Measurements from ENCODE around the gene RPS21. TPM values are rescaled to one million over a fixed set of nuclear protein-coding genes. Genes with fewer than 3 reads are reported as not detected.

RPS21 gene
- total and polyA plus RNA-seq, 12 donors: 438 to 4,794 (median 1,602) TPM

DNA sequence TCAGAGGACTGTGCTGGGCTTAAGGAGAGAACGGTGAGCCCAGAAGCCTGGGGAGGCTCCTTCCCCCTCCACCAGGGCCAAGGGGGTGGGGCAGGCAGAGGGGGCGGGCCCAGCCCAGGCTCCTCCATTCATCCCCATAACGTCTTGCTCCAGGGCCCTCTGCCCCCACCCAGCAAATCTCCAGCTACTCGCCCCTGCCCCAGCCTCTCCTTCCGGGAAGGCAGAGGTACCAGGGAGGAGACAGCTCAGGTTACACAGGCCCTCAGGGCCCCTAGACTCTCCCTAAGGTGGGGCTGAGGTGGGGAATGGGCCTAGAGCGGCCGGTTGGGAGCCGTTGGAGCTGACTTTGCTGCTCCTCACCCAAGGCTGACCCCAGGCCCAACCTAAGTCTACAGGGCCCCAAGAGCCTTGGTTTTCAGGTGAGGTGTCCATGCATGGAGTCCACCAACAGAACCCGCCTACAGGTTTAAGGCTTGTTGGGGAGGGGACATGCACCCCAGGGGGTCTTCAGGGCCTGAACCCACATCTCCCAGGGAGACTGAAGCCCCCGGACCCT, 21.0 kb upstream of the RPS21 start:
- Histone ChIP-seq H3K4me3 (peak overlapping the region in 2 of 4 donors; percentile 64 to 99), H3K27ac (peak overlapping the region; percentile 80 to 94 (median 90)), H3K27me3 (no peaks in the 10 kb centered on the region), H3K9me3 (replicated peaks in 1 of 3) (no peaks in the 10 kb centered on the region), H3K4me1 (replicated peaks in 1 of 2) (peaks cover 63% of the 10 kb centered on the region in 2 donors), H3K36me3 (replicated peaks in 1 of 2) (peaks cover 0 to 4% of the 10 kb centered on the region in 2 donors)
- DNase-seq: peak in 4 of 7 donors; percentile 51 to 68 (median 52)
- WGBS, 4 donors: 27 to 32% (median 29%) methylated on average over 5 to 10 of the region's 10 CpGs
- intact Hi-C loops (cut with DNase I): loop anchor here in 1 of 2 donors (5.0 kb wide), 1 partner anchor 64 kb away; the partner anchor contains the start of gene ADRM1
- TF ChIP-seq, protein P1, sequence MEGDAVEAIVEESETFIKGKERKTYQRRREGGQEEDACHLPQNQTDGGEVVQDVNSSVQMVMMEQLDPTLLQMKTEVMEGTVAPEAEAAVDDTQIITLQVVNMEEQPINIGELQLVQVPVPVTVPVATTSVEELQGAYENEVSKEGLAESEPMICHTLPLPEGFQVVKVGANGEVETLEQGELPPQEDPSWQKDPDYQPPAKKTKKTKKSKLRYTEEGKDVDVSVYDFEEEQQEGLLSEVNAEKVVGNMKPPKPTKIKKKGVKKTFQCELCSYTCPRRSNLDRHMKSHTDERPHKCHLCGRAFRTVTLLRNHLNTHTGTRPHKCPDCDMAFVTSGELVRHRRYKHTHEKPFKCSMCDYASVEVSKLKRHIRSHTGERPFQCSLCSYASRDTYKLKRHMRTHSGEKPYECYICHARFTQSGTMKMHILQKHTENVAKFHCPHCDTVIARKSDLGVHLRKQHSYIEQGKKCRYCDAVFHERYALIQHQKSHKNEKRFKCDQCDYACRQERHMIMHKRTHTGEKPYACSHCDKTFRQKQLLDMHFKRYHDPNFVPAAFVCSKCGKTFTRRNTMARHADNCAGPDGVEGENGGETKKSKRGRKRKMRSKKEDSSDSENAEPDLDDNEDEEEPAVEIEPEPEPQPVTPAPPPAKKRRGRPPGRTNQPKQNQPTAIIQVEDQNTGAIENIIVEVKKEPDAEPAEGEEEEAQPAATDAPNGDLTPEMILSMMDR (IDR thresholded peaks at IDR 0.05): no peak
- TF ChIP-seq POLR2A (IDR thresholded peaks at IDR 0.05): no peak

DNA sequence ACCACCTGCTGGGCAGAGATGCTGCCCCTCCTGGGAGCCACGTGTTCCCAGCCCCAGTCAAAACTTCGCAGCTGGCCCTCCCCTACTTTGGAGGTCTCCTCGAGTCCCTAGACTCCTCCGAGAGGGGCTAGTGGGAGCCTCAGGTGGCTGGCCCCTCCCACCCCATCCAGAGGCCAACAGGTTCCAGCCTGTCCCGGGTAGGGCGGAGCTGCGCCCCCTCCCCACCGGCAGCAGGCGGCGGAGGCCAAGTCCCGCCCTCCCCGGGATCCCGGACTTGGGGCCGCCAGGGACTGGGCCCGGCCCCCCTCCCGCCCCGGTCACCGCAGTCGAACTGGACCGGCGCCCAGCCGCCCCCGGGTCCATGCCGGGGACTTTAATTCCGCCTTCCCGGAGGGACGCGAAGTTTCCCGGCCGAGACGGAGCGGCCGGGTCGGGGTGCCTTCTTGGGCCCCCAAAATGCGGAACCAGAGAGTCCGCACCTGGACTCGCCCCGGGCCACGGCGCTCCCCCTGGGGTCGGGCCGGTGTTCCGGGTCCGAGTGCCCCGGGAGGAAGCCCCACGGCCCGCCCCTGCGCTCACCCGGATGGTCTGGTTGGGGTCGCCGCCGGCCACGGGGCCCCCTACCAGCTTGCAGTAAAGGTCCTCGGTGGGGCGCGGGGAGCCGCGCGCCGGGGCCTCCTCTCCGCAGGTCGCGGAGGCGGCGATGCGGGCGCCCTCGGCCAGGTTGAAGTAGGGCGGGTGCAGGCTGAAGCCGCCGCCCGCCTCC, 20.4 kb upstream of the RPS21 start:
- no peaks in the 10 kb centered on the region for H3K9me3 ChIP-seq (replicated peaks in 1 of 3)
- peak overlapping the region in 3 of 4 donors; percentile 64 to 99 (median 73) for H3K4me3 ChIP-seq
- peak in 3 of 7 donors; percentile 34 to 58 (median 53) for DNase-seq
- peaks cover 63% of the 10 kb centered on the region in 2 donors for H3K4me1 ChIP-seq (replicated peaks in 1 of 2)
- H3K36me3 ChIP-seq (replicated peaks in 1 of 2): peaks cover 0 to 4% of the 10 kb centered on the region in 2 donors
- intact Hi-C loops (cut with DNase I): loop anchor here in 1 of 2 donors (5.0 kb wide), 1 partner anchor 64 kb away; the partner anchor contains the start of gene ADRM1
- 0 to 23% (median 1%) methylated on average over 2 to 72 of the region's 72 CpGs; no CpG with 5 or more reads in 1 of the 4 donors for WGBS, 4 donors
- TF ChIP-seq, protein P1 (IDR thresholded peaks at IDR 0.05): no peak
- TF ChIP-seq POLR2A (IDR thresholded peaks at IDR 0.05): no peak
- H3K27me3 ChIP-seq: no peaks in the 10 kb centered on the region
- H3K27ac ChIP-seq: peak overlapping the region; percentile 80 to 94 (median 90)

DNA sequence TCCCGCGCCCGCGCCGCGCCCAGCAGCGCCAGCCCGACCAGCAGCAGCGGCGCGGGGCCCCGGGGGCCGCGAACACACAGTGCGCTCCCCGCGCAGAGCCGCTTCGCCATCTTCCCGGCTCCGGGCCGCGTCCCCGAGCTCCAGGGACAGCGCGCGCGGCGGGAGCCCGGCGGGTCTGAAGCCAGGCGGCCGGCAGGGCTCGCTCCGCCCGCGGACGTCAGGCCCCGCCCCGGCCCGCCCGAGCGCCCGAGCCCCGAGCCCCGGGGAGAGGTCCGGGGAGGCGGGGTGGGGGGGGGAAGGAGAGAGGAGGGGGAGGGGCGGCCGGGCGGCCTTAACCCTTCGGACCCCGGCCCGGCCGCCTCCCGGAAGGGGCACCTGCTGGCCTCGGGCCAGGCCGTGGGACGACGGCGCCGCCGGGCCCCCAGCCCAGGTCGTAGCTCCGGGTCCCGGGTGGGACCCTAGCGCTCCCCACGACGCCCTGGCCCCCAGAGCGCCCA, 19.7 kb upstream of the RPS21 start, which contains the start of gene LAMA5:
Gene LAMA5, minus strand, starts transcription at position 177 of the 497 bp plus-strand sequence. Its CDS starts 67 bp downstream, at position 110.
- intact Hi-C loops (cut with DNase I): loop anchor here in 1 of 2 donors (5.0 kb wide), 1 partner anchor 65 kb away; the partner anchor contains the start of gene ADRM1
- TF ChIP-seq, protein P1 (IDR thresholded peaks at IDR 0.05): no peak
- TF ChIP-seq POLR2A (IDR thresholded peaks at IDR 0.05): peak; percentile 68 to 74
- DNase-seq: peak in 5 of 7 donors; percentile 27 to 74 (median 70)
- peak within 1 kb of the TSS in 3 of 4 donors; percentile 64 to 99 (median 73) for H3K4me3 ChIP-seq
- 0 to 2% methylated on average over 50 to 70 of the region's 70 CpGs; no CpG with 5 or more reads in 2 of the 4 donors for WGBS, 4 donors
- peaks cover 63% of the 10 kb centered on the region in 2 donors for H3K4me1 ChIP-seq (replicated peaks in 1 of 2)
- peak within 1 kb of the TSS; percentile 80 to 94 (median 90) for H3K27ac ChIP-seq
- H3K36me3 ChIP-seq (replicated peaks in 1 of 2): peaks cover 0 to 1% of the 10 kb centered on the region in 2 donors
- no peaks in the 10 kb centered on the region for H3K27me3 ChIP-seq
- no peaks in the 10 kb centered on the region for H3K9me3 ChIP-seq (replicated peaks in 1 of 3)

Measured in adrenal gland (tissue), 12 donors.